LNCAP (cell line): ENCODE measurements around the gene PKNOX1.

Experiments
- CTCF ChIP-seq: fragments of 450-650 bp; IDR thresholded peaks from 2 replicates; pipeline ENCODE4 v1.5.1; 2017; ENCODE audit warnings: mild to moderate bottlenecking

PKNOX1 gene

DNA sequence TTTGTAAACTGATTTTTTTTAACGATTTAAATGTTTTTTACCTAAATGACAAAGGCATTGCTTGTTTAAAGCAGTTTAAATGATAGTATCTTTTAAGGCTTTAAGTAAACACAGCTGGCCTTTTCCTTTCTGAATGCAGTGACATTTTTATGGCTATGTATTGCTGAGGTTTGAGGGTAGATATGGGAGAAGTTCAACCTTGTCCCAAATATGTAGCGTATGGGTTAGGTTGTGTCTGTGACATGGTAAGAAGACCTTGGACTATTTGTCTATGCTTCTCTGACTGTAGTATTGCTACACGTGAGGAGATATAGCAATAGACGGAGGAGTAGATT, 32.5 kb downstream of the PKNOX1 start:
- TF ChIP-seq CTCF = no peak

DNA sequence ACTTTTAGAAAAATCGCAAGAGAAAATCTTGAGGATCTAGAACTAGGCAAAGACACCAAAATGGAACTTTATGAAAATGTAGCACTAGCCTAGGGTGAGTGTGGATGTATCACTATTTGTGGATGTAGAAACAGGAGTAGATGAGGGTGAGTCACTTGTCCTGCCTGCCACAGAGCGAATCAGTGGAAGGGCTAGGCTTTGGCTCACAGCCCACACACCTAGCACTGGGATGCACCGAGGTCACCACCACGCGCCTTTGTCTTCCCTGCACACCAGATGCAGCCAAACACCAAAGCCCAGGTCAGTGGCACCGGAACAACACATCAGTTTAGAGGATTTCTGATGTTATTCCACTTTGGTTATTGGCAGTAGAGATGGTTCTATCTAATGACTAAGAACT, 38.2 kb downstream of the PKNOX1 start:
- no peak for TF ChIP-seq CTCF

GRCh38 chr21:43015906-43016540, 41.7 kb downstream of the PKNOX1 start:
- no peak for TF ChIP-seq CTCF

GRCh38 chr21:43016728-43017127, 42.4 kb downstream of the PKNOX1 start:
- no peak for TF ChIP-seq CTCF

GRCh38 chr21:43018519-43018918, 44.2 kb downstream of the PKNOX1 start:
- no peak for TF ChIP-seq CTCF

DNA sequence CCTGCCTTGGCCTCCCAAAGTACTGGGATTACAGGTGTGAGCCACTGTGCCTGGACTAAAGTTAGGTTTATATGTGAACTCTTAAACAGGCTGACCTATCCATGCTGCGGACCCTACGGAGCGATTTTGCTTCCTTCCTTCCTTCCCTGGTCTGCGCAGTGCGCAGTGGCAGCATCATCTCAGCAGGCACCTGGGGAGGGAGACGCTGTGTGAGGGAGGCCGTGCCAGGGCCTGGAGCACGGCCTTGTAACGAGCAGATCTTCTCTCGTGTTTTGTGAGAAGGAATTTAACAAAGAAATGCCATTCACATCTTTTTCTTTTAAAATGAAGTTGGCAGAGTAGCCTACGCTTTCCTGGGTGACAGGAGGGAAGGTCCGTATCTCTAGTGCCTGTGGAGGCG, 45.8 kb downstream of the PKNOX1 start:
- no peak for TF ChIP-seq CTCF

GRCh38 chr21:43020771-43021170, 46.4 kb downstream of the PKNOX1 start:
- TF ChIP-seq CTCF = no peak

DNA sequence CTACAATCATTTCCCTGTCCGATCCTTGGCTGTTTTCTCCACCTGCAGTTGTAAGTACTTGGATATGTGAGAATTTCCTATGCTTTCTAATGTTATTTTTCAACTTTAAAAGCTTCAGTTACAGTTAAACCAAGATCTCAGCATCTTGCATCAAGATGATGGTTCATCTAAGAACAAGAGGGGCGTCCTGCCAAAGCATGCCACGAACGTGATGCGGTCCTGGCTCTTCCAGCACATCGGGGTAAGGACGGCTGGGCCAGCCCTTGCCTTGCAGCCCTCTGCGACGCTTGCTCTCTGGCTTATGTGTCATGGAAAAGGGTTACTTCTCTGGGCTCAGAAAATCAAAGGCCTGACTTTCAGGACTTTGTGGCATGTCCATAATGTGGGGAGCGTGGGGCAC, 46.8 kb downstream of the PKNOX1 start:
- TF ChIP-seq CTCF = no peak
